ENCODE data around the gene RAB3IL1.

DNA sequence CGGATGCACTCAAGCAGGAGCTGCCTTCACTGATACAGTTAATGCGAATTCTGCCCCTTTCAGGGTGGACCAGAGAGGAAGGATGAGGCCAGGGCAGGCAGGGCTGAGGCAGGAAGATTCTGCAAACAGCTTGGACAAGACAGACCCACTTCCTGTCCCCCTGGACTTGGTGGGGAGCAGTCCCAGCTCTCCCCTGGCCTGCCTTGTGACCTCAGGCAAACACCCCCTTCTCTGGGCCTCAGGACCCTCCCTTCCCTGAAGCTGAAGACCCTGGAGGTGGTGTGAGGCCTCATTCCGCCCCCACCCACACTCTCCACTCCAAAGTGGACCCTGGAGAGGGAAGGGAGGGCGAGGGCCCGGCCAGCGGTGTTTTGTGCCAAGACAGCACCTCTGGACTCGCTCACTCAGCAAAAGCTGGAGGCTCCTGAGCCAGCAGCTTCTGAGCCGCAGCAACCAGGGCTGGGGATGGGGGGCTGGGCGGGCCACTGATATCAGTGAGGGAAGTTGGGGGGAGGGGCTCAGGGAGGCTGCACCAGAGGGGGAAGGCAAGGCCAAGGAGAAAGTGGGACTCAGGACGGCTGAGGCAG lies 8.5 kb downstream of the RAB3IL1 start:
- TF ChIP-seq, protein P1, sequence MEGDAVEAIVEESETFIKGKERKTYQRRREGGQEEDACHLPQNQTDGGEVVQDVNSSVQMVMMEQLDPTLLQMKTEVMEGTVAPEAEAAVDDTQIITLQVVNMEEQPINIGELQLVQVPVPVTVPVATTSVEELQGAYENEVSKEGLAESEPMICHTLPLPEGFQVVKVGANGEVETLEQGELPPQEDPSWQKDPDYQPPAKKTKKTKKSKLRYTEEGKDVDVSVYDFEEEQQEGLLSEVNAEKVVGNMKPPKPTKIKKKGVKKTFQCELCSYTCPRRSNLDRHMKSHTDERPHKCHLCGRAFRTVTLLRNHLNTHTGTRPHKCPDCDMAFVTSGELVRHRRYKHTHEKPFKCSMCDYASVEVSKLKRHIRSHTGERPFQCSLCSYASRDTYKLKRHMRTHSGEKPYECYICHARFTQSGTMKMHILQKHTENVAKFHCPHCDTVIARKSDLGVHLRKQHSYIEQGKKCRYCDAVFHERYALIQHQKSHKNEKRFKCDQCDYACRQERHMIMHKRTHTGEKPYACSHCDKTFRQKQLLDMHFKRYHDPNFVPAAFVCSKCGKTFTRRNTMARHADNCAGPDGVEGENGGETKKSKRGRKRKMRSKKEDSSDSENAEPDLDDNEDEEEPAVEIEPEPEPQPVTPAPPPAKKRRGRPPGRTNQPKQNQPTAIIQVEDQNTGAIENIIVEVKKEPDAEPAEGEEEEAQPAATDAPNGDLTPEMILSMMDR (IDR thresholded peaks at IDR 0.05): no peak
- no peak for TF ChIP-seq POLR2A (IDR thresholded peaks at IDR 0.05)

Measured in heart left ventricle (tissue), 13 donors.